Caki2 (cell line): ENCODE results near the gene CBFA2T2. TPM values are rescaled to one million over a fixed set of nuclear protein-coding genes. Genes with fewer than 3 reads are reported as not detected.
"Not testable (repeated sequence)": the region's sequence is repeated elsewhere in the genome, so short reads cannot be mapped to it uniquely, and the experiment has no call there.

Source experiments
- DNase-seq: peaks from one replicate; pipeline ENCODE4 v3.0.0-alpha.2; 2015; ENCODE audit warnings: low read depth
- in situ Hi-C: cut with HindIII; loops from 2 replicates; pipeline ENCODE4 v1.10.0; 2016; ENCODE audit warnings: low sequenced_read_pairs, low pct_unique_long_range_greater_than_20kb, mixed read lengths
- total RNA-seq: library from RNA; depleted of rRNA; stranded (reverse); fragments of >200 nt; shearing (Covaris generic); gene quantifications from 2 replicates; pipeline ENCODE4 v1.2.3, GENCODE V29; 2014; ENCODE audit warnings: low replicate concordance

The CBFA2T2 gene
- total RNA-seq, 1 experiment from 2014 or later: 56.1 TPM

- no peak for DNase-seq
- in situ Hi-C loops: no loop called here
These were observed 24.2 kb upstream of the CBFA2T2 start for GRCh38 chr20:33465481-33466302.

GRCh38 chr20:33466303-33466646, 23.6 kb upstream of the CBFA2T2 start:
- DNase-seq: no peak
- in situ Hi-C loops: no loop called here

- DNase-seq: no peak
- in situ Hi-C loops: no loop called here
These were observed 19.4 kb upstream of the CBFA2T2 start for GRCh38 chr20:33470457-33470856.

- in situ Hi-C loops: no loop called here
- DNase-seq: no peak
These were observed 19.0 kb upstream of the CBFA2T2 start for GRCh38 chr20:33470866-33471265.

GRCh38 chr20:33472868-33473435, 16.9 kb upstream of the CBFA2T2 start:
- in situ Hi-C loops: no loop called here
- DNase-seq: no peak

- in situ Hi-C loops: no loop called here
- no peak for DNase-seq
These were observed 15.6 kb upstream of the CBFA2T2 start for GRCh38 chr20:33474097-33474873.

- in situ Hi-C loops: no loop called here
- no peak for DNase-seq
These were observed 14.9 kb upstream of the CBFA2T2 start for GRCh38 chr20:33474963-33475362.

- in situ Hi-C loops: no loop called here
- DNase-seq: no peak
These were observed 14.3 kb upstream of the CBFA2T2 start for GRCh38 chr20:33475381-33476152.

- in situ Hi-C loops: no loop called here
- DNase-seq: no peak
These were observed 12.3 kb upstream of the CBFA2T2 start for GRCh38 chr20:33477386-33478234.

- no peak for DNase-seq
- in situ Hi-C loops: no loop called here
These were observed 9.8 kb upstream of the CBFA2T2 start for GRCh38 chr20:33480048-33480447.

- DNase-seq: no peak
- in situ Hi-C loops: no loop called here
These were observed 8.4 kb upstream of the CBFA2T2 start for GRCh38 chr20:33481431-33481941.

- in situ Hi-C loops: no loop called here
- DNase-seq: no peak
These were observed 7.3 kb upstream of the CBFA2T2 start for GRCh38 chr20:33482581-33482980.

- in situ Hi-C loops, DNase-seq: not testable (repeated sequence)
These were observed 6.7 kb upstream of the CBFA2T2 start for GRCh38 chr20:33483186-33483585.

- in situ Hi-C loops: no loop called here
- DNase-seq: no peak
These were observed 1.7 kb upstream of the CBFA2T2 start for GRCh38 chr20:33488201-33488600.

- in situ Hi-C loops: not testable (repeated sequence)
These were observed 1.0 kb upstream of the CBFA2T2 start for GRCh38 chr20:33488661-33489494.

GRCh38 chr20:33489495-33490022, 337 bp upstream of the CBFA2T2 start:
- in situ Hi-C loops: no loop called here
- peak; percentile 95 for DNase-seq

More at GRCh38 chr20:33488661-33489494, 1.0 kb upstream of the CBFA2T2 start:
- not testable (repeated sequence) for DNase-seq
